Fibroblast of pulmonary artery (primary cell): ENCODE measurements around the gene GALNT17.
"Not testable (repeated sequence)": the region's sequence is repeated elsewhere in the genome, so short reads cannot be mapped to it uniquely, and the experiment has no call there.

Experiments used
- DNase-seq: peaks from one replicate; pipeline ENCODE4 v3.0.0-alpha.2; 2010; ENCODE audit warnings: low read depth
- H3K4me3 ChIP-seq: replicated peaks from 2 replicates; pipeline ENCODE4 v1.5.1; 2011; ENCODE audit warnings: low read depth, mild to moderate bottlenecking, control low read depth, low read length, moderate library complexity
- TF ChIP-seq, protein P1 (sequence below): IDR thresholded peaks from 2 replicates; pipeline ENCODE4 v1.5.1; 2011; ENCODE audit warnings: mild to moderate bottlenecking, control low read depth, low read length, inconsistent platforms; ENCODE audit errors: missing control alignments

The GALNT17 gene

GRCh38 chr7:71255537-71256178 is 123.7 kb downstream of the GALNT17 start:
- DNase-seq, result no peak
- H3K4me3 ChIP-seq, result no peak overlapping the region
- TF ChIP-seq, protein P1, sequence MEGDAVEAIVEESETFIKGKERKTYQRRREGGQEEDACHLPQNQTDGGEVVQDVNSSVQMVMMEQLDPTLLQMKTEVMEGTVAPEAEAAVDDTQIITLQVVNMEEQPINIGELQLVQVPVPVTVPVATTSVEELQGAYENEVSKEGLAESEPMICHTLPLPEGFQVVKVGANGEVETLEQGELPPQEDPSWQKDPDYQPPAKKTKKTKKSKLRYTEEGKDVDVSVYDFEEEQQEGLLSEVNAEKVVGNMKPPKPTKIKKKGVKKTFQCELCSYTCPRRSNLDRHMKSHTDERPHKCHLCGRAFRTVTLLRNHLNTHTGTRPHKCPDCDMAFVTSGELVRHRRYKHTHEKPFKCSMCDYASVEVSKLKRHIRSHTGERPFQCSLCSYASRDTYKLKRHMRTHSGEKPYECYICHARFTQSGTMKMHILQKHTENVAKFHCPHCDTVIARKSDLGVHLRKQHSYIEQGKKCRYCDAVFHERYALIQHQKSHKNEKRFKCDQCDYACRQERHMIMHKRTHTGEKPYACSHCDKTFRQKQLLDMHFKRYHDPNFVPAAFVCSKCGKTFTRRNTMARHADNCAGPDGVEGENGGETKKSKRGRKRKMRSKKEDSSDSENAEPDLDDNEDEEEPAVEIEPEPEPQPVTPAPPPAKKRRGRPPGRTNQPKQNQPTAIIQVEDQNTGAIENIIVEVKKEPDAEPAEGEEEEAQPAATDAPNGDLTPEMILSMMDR, result no peak

GRCh38 chr7:71261066-71261465 is 129.1 kb downstream of the GALNT17 start:
- no peak for DNase-seq
- no peak overlapping the region for H3K4me3 ChIP-seq
- TF ChIP-seq, protein P1, result no peak

DNA sequence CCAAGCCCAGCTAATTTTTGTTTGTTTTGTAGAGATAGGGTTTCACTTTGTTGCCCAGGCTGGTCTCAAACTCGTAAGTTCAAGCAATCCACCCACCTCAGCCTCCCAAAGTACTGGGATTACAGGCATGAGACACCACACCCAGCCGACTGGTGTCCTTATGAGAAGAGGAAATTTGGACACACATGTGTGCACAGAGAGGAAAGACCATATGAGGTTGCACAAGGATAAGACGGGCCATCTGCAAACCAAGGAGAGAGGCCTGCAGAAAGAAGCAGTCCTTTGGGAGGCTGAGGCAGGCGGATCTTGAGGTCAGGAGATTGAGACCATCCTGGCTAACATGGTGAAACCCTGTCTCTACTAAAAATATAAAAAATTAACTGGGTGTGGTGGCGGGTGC is 130.9 kb downstream of the GALNT17 start:
- not testable (repeated sequence) for DNase-seq

GRCh38 chr7:71264005-71264404 is 132.1 kb downstream of the GALNT17 start:
- TF ChIP-seq, protein P1, result no peak
- no peak overlapping the region for H3K4me3 ChIP-seq
- DNase-seq, result no peak

More for the DNA sequence above, 130.9 kb downstream of the GALNT17 start:
- H3K4me3 ChIP-seq, result not testable (repeated sequence)

GRCh38 chr7:71266912-71267311 is 135.0 kb downstream of the GALNT17 start:
- DNase-seq, result no peak
- no peak overlapping the region for H3K4me3 ChIP-seq
- TF ChIP-seq, protein P1, result no peak

DNA sequence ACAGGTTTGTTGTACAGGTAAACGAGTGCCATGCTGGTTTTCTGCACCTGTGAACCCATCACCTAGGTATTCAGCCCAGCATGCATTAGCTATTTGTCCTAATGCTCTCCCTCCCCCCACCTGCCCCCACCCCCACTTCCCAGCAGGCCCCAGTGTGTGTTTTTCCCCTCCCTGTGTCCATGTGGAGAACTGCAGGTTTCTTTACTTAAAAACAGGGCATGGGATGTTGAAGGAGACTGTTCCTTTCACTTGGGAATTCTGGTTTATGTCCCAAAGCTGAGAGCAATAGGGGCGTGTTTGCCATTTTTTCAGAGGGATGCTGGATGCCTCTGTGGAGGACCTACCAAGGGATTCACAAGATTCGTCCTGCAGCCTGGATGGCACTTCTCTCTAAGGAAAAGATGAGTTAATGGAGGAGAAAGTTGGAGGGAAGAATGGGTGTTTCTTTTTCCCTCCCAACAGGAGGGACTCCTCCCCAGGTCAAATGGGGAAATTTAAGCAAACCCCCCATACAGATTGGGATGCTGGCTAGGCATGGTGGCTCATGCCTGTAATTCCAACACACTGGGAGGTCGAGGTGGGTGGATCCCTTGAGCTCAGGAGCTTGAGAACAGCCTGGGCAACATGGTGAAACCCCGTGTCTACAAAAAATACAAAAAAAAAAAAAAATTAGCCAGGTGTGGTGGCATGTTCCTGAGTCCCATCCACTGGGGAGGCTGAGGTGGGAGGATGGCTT is 136.0 kb downstream of the GALNT17 start:
- TF ChIP-seq, protein P1, result no peak
- no peak for DNase-seq
- no peak overlapping the region for H3K4me3 ChIP-seq

GRCh38 chr7:71270558-71270957 is 138.6 kb downstream of the GALNT17 start:
- DNase-seq, result no peak
- TF ChIP-seq, protein P1, result no peak
- no peak overlapping the region for H3K4me3 ChIP-seq
